OCI-LY3 (cell line): ENCODE data around the gene ADRA2A.

Source experiments
- H2AFZ ChIP-seq: fragments of 200-600, 300-600 bp; shearing (Covaris generic); 2 replicates; pipeline ENCODE4 v1.6.0; 2014; ENCODE audit warnings: antibody characterized with exemption, low read depth, low read length
- H3K27ac ChIP-seq: fragments of 200-600, 300-600 bp; sonication (generic); 2 replicates; pipeline ENCODE4 v1.5.1; 2014; ENCODE audit warnings: mild to moderate bottlenecking, low read length, moderate library complexity, mixed read lengths
- H3K27me3 ChIP-seq: fragments of 200-600, 300-600 bp; sonication (generic); 2 replicates; pipeline ENCODE4 v1.6.1; 2014; ENCODE audit warnings: low read depth, low read length, mixed read lengths
- H3K36me3 ChIP-seq: fragments of 200-600, 300-600 bp; sonication (generic); replicated peaks from 2 replicates; pipeline ENCODE3; 2014; ENCODE audit warnings: low read depth, low read length, mixed read lengths
- H3K4me1 ChIP-seq: fragments of 300-600, 200-600 bp; sonication (generic); 2 replicates; pipeline ENCODE4 v1.6.1; 2014; ENCODE audit warnings: low read length, mixed read lengths
- H3K4me2 ChIP-seq: fragments of 200-600, 300-600 bp; sonication (generic); 2 replicates; pipeline ENCODE4 v1.6.1; 2014; ENCODE audit warnings: low read length, mixed read lengths
- H3K4me3 ChIP-seq: fragments of 300-600, 200-600 bp; sonication (generic); 2 replicates; pipeline ENCODE4 v1.5.1; 2014; ENCODE audit warnings: antibody characterized with exemption, mild to moderate bottlenecking, low read length, moderate library complexity
- H3K79me2 ChIP-seq: fragments of 300-600, 200-600 bp; shearing (Covaris generic); 2 replicates; pipeline ENCODE4 v1.6.1; 2014; ENCODE audit warnings: mild to moderate bottlenecking, low read length, mixed read lengths
- H3K9ac ChIP-seq: fragments of 300-600, 200-600 bp; shearing (Covaris generic); 2 replicates; pipeline ENCODE4 v1.6.0; 2014; ENCODE audit warnings: mild to moderate bottlenecking, low read length, moderate library complexity
- H3K9me3 ChIP-seq: fragments of 200-600, 300-600 bp; shearing (Covaris generic); 2 replicates; pipeline ENCODE4 v1.6.1; 2014; ENCODE audit warnings: low read length, mixed read lengths; ENCODE audit not compliant: insufficient read depth
- H4K20me1 ChIP-seq: fragments of 200-600, 300-600 bp; sonication (generic); 2 replicates; pipeline ENCODE4 v1.6.1; 2016; ENCODE audit warnings: low read length, mixed read lengths; ENCODE audit not compliant: insufficient read depth
- EZH2phosphoT487 ChIP-seq: fragments of 200-600 bp; shearing (Covaris generic); IDR thresholded peaks from 2 replicates; pipeline ENCODE4 v1.6.1; 2018; ENCODE audit warnings: antibody characterized with exemption, mixed run types, low read depth
- TF ChIP-seq, protein P1 (sequence below): fragments of 200-600, 300-600 bp; sonication (generic); IDR thresholded peaks from 2 replicates; pipeline ENCODE4 v1.5.1; 2014; ENCODE audit warnings: antibody characterized with exemption, low read length, low read depth

ADRA2A gene

DNA sequence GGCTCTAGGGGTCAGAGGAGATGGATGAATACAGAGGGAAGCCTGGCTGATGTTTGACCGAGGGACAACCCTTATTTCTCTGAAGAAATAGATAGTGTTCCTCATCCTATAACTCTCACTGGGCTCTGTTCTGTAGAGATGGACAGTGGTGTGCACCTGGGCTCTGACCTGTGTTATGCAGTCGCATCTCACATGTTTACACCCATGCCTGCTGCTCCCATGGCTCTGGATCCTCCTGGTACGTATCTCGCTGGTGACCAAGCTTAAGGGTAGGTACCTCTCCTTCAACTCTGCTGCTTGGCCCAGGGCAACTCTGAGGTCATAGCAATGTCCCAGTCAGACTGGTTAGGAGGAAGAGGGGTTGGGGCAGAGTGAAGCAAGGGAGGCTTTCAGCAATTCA lies 42.8 kb downstream of the ADRA2A start:
- Histone ChIP-seq H3K79me2 (no peaks in the 10 kb centered on the region), H3K27me3 (no peaks in the 10 kb centered on the region), H4K20me1 (no peaks in the 10 kb centered on the region), H3K9ac (no peak overlapping the region), H2AFZ (no peak overlapping the region), H3K4me3 (no peak overlapping the region), H3K27ac (no peak overlapping the region), H3K9me3 (no peaks in the 10 kb centered on the region), H3K36me3 (no peaks in the 10 kb centered on the region), H3K4me2 (no peak overlapping the region), H3K4me1 (no peaks in the 10 kb centered on the region)
- TF ChIP-seq, protein P1, sequence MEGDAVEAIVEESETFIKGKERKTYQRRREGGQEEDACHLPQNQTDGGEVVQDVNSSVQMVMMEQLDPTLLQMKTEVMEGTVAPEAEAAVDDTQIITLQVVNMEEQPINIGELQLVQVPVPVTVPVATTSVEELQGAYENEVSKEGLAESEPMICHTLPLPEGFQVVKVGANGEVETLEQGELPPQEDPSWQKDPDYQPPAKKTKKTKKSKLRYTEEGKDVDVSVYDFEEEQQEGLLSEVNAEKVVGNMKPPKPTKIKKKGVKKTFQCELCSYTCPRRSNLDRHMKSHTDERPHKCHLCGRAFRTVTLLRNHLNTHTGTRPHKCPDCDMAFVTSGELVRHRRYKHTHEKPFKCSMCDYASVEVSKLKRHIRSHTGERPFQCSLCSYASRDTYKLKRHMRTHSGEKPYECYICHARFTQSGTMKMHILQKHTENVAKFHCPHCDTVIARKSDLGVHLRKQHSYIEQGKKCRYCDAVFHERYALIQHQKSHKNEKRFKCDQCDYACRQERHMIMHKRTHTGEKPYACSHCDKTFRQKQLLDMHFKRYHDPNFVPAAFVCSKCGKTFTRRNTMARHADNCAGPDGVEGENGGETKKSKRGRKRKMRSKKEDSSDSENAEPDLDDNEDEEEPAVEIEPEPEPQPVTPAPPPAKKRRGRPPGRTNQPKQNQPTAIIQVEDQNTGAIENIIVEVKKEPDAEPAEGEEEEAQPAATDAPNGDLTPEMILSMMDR, result no peak
- TF ChIP-seq EZH2phosphoT487, result no peak

DNA sequence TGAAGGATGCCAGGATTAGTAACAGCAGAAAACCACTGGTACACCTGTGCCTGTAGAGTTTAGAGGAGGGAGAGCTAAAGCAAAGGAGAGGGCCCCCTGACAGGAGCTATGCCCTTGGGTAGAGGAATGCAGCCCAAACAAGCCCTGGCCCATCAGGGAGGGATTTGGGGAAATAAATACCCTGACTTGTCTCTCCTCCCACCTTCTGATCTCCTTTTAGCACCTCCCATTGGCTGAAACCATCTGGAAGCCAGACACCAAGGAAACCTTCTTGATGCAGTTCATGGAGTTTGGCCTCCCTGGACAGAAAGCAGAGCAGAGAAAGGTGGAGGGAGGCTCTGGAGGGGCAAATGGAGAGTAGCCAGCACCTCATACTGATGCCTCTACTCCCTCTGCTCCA lies 45.3 kb downstream of the ADRA2A start:
- no peak overlapping the region for H3K4me3 ChIP-seq
- H3K36me3 ChIP-seq, result no peaks in the 10 kb centered on the region
- H3K27ac ChIP-seq, result no peak overlapping the region

DNA sequence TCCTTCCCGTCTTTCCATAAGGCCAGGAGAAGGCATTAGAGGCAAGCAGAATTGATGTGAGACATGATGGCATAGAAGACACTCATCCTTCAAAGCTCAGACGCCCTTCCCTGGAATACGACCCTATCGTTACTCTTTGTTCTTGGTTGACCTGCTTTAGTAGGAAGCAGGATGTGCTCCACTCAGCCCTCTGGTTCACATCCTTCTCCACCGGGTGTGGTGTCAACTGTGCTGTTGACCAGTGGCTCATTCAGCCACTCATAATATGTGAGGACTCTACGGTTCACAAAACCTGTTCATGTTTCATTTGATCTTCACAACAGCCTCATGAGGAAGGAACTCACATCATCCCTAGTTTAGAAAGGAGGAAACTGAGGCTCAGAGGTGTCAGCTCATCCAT lies 47.1 kb downstream of the ADRA2A start:
- Histone ChIP-seq H3K9ac (no peak overlapping the region), H2AFZ (no peak overlapping the region), H3K79me2 (no peaks in the 10 kb centered on the region), H3K27ac (no peak overlapping the region), H3K4me2 (no peak overlapping the region), H3K36me3 (no peaks in the 10 kb centered on the region), H3K9me3 (no peaks in the 10 kb centered on the region), H3K4me1 (no peaks in the 10 kb centered on the region), H3K27me3 (peaks cover 8% of the 10 kb centered on the region; the same call in 1 of the 2 replicates), H4K20me1 (no peaks in the 10 kb centered on the region), H3K4me3 (no peak overlapping the region)
- TF ChIP-seq, protein P1, result no peak
- TF ChIP-seq EZH2phosphoT487, result no peak

More for the DNA sequence above, 45.3 kb downstream of the ADRA2A start:
- Histone ChIP-seq H3K9me3 (no peaks in the 10 kb centered on the region), H4K20me1 (no peaks in the 10 kb centered on the region), H3K4me1 (no peaks in the 10 kb centered on the region), H2AFZ (no peak overlapping the region), H3K4me2 (no peak overlapping the region), H3K9ac (no peak overlapping the region), H3K79me2 (no peaks in the 10 kb centered on the region), H3K27me3 (peaks cover 2% of the 10 kb centered on the region; the same call in 1 of the 2 replicates)
- TF ChIP-seq EZH2phosphoT487, result no peak
- TF ChIP-seq, protein P1, result no peak

DNA sequence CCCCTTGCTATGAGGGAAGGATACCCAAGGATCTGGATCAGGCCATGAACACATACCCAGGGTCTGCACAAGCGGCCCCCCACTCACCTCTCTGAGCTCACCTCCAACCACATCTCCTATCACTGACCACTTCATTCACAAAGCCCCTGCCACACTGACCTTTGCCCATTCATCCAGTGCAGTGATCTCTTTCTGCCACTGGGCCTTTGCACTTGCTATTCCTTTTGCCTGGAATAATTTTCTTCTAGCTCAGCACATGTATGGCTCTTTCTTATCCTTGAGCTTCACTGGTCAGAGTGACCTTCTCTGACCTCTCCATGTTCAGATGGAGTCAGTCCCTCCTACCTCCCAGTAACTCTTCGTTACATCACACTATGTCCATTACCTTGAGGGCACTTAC lies 48.3 kb downstream of the ADRA2A start:
- no peak overlapping the region for H3K9ac ChIP-seq
- no peaks in the 10 kb centered on the region for H3K36me3 ChIP-seq
- H4K20me1 ChIP-seq, result no peaks in the 10 kb centered on the region
- H3K4me2 ChIP-seq, result no peak overlapping the region
- H3K27me3 ChIP-seq, result peaks cover 9% of the 10 kb centered on the region
- no peaks in the 10 kb centered on the region for H3K79me2 ChIP-seq
- TF ChIP-seq EZH2phosphoT487, result no peak
- TF ChIP-seq, protein P1, result no peak
- no peak overlapping the region for H3K4me3 ChIP-seq
- no peaks in the 10 kb centered on the region for H3K4me1 ChIP-seq
- no peak overlapping the region for H3K27ac ChIP-seq
- H2AFZ ChIP-seq, result no peak overlapping the region
- H3K9me3 ChIP-seq, result no peaks in the 10 kb centered on the region
